Measurements from ENCODE around the gene PDCL2. TPM values are rescaled to one million over a fixed set of nuclear protein-coding genes. Genes with fewer than 3 reads are reported as not detected.

PDCL2 gene
- total and polyA plus RNA-seq, 9 of the 15 experiments (the other 6 are each of a cell fraction or from before 2014, with no cell fraction given), result 0.62 to 2.5 (median 1.2) TPM

- TF ChIP-seq ZNF224 (CRISPR knock-in tag; IDR thresholded peaks at IDR 0.05), result no peak
- TF ChIP-seq UBTF (IDR thresholded peaks at IDR 0.05; ENCODE audit: borderline replicate concordance in 1 of 2, low read depth in 2 of 2, low read length in 2 of 2), result peak; percentile 86 to 94; a peak in 3 of 4 replicates
- TF ChIP-seq NCOA2 (IDR thresholded peaks at IDR 0.05; ENCODE audit: partially characterized antibody in 2 of 2), result no peak
- no peak for TF ChIP-seq YBX1 (IDR thresholded peaks at IDR 0.05)
- TF ChIP-seq CREB5 (CRISPR knock-in tag; IDR thresholded peaks at IDR 0.05), result no peak
- no peak for TF ChIP-seq PPARD (CRISPR knock-in tag; IDR thresholded peaks at IDR 0.05)
- TF ChIP-seq ERF (CRISPR knock-in tag; IDR thresholded peaks at IDR 0.05), result 0 out of 2 replicates have a peak, but pooled peaks have one; percentile 56
- no peak for TF ChIP-seq CC2D1A (IDR thresholded peaks at IDR 0.05)
- no peak for TF ChIP-seq NFE2 (IDR thresholded peaks at IDR 0.05; ENCODE audit: low read depth)
- TF ChIP-seq TFAP4 (CRISPR knock-in tag; IDR thresholded peaks at IDR 0.05; ENCODE audit: borderline replicate concordance), result no peak; the same call in 1 of the 2 replicates
- no peak for TF ChIP-seq CGGBP1 (CRISPR knock-in tag; IDR thresholded peaks at IDR 0.05)
- TF ChIP-seq ZNF184 (CRISPR knock-in tag; IDR thresholded peaks at IDR 0.05), result no peak
- no peak for TF ChIP-seq POLR3A (IDR thresholded peaks at IDR 0.05; ENCODE audit: borderline replicate concordance, extremely low read depth, insufficient read depth, insufficient read length)
- TF ChIP-seq ZBTB2 (IDR thresholded peaks at IDR 0.05), result no peak
- TF ChIP-seq NFXL1 (CRISPR knock-in tag; IDR thresholded peaks at IDR 0.05), result no peak
- no peak for TF ChIP-seq RBM14 (IDR thresholded peaks at IDR 0.05; ENCODE audit: borderline replicate concordance, insufficient read depth, low read depth, low read length)
- TF ChIP-seq CHD2 (IDR thresholded peaks at IDR 0.05; ENCODE audit: low read depth, low read length), result 0 out of 2 replicates have a peak, but pooled peaks have one; percentile 7
- TF ChIP-seq CBX1 (IDR thresholded peaks at IDR 0.05; ENCODE audit: low read depth), result peak; percentile 34; the same call in 1 of the 2 replicates
- no peak for TF ChIP-seq RHOXF2B (CRISPR knock-in tag; conservative IDR thresholded peaks at IDR 0.05)
- TF ChIP-seq USF2 (CRISPR knock-in tag; IDR thresholded peaks at IDR 0.05), result no peak
- TF ChIP-seq SIN3B (IDR thresholded peaks at IDR 0.05; ENCODE audit: low read depth), result peak; percentile 65
These were observed 46.2 kb downstream of the PDCL2 start (continued) for GRCh38 chr4:55545641-55546505.

All from K562 (cell line).